Fibroblast of pulmonary artery (primary cell): ENCODE measurements around the gene DYDC1.
"Not testable (repeated sequence)": the region's sequence is repeated elsewhere in the genome, so short reads cannot be mapped to it uniquely, and the experiment has no call there.

Experiments
- DNase-seq: peaks from one replicate; pipeline ENCODE4 v3.0.0-alpha.2; 2010; ENCODE audit warnings: low read depth
- H3K4me3 ChIP-seq: replicated peaks from 2 replicates; pipeline ENCODE4 v1.5.1; 2011; ENCODE audit warnings: low read depth, mild to moderate bottlenecking, control low read depth, low read length, moderate library complexity
- CTCF ChIP-seq: IDR thresholded peaks from 2 replicates; pipeline ENCODE4 v1.5.1; 2011; ENCODE audit warnings: mild to moderate bottlenecking, control low read depth, low read length, inconsistent platforms; ENCODE audit errors: missing control alignments

DYDC1 gene

DNA sequence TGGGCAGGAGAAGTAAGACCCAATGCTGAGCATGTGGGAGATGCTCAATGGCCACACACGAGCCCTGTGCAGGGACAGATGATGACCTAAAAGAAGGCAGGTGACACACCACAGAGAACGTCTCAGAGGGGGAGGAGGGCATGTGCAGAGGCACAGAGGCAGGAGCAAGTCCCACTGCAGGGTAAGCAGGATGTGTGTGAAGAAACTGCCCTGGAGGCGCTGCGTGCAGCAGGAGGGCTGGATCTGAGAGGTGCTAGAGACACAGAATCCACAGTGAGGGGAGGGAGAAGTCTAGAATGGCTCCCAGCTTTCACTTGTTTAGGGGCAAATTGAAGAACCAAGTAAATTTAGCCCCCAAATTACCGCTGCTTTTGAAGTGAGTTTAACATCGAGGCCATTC lies 14.9 kb upstream of the DYDC1 start:
- DNase-seq = no peak
- no peak for TF ChIP-seq CTCF
- H3K4me3 ChIP-seq = no peak overlapping the region

DNA sequence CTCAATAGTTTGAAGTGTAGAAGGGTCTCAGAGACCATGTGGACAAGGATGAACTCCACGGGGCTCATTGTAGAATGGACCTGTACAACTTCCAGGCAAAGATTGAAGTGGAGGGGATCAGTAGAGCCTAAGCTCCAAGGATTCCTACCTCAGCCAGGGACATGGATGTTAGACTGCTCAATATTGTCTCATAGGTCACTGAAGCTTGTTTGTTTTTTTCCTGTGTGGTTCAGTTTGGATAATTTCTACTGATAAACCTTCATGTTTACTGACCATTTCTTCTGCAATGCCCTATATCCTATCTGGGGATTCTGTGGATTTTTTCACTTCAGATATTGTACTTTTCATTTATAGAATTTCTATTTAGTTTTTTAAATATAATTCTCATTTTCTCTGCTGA lies 9.0 kb upstream of the DYDC1 start:
- no peak for TF ChIP-seq CTCF
- DNase-seq = no peak
- no peak overlapping the region for H3K4me3 ChIP-seq

DNA sequence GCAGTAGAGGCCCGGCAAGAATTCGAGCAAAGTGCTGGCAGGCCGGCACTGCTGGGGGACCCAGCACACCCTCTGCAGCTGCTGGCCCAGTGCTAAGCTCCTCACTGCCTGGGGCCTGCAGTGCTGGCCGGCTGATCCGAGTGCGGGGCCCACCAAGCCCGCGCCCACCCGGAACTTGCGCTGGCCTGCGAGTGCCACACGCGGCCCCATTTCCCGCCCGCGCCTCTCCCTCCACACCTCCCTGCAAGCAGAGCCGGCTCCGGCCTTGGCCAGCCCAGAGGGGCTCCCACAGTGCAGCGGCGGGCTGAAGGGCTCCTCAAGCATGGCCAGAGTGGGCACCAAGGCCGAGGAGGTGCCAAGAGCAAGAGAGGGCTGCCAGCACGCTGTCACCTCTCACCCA lies 3.1 kb upstream of the DYDC1 start:
- H3K4me3 ChIP-seq = no peak overlapping the region
- no peak for TF ChIP-seq CTCF
- no peak for DNase-seq

DNA sequence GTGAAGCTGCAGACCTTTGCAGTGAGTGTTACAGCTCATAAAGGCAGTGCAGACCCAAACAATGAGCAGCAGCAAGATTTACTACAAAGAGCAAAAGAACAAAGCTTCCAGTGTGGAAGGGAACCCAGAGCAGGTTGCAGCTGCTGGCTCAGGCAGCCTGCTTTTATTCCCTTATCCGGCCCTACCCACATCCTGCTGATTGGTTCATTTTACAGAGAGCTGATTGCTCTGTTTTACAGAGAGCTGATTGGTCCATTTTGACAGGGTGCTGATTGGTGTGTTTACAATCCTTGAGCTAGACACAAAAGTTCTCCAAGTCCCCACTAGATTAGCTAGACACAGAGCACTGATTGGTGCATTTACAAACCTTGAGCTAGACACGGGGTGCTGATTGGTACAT lies 2.4 kb upstream of the DYDC1 start:
- not testable (repeated sequence) for H3K4me3 ChIP-seq, DNase-seq

DNA sequence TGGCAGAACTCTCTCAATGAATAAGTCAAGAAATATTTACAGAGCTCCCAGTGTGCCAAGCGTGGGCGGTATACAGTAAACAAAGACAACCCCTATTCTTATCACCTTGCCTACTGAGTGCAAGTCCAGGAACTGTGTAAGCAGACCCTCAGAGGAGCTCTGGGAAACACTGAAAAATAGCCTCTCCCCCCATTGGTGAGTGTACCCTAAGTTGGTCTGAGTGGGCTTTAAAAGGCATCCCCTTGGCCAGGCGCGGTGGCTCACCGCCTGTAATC lies 1.2 kb upstream of the DYDC1 start:
- DNase-seq = no peak
- H3K4me3 ChIP-seq = no peak overlapping the region
- no peak for TF ChIP-seq CTCF

DNA sequence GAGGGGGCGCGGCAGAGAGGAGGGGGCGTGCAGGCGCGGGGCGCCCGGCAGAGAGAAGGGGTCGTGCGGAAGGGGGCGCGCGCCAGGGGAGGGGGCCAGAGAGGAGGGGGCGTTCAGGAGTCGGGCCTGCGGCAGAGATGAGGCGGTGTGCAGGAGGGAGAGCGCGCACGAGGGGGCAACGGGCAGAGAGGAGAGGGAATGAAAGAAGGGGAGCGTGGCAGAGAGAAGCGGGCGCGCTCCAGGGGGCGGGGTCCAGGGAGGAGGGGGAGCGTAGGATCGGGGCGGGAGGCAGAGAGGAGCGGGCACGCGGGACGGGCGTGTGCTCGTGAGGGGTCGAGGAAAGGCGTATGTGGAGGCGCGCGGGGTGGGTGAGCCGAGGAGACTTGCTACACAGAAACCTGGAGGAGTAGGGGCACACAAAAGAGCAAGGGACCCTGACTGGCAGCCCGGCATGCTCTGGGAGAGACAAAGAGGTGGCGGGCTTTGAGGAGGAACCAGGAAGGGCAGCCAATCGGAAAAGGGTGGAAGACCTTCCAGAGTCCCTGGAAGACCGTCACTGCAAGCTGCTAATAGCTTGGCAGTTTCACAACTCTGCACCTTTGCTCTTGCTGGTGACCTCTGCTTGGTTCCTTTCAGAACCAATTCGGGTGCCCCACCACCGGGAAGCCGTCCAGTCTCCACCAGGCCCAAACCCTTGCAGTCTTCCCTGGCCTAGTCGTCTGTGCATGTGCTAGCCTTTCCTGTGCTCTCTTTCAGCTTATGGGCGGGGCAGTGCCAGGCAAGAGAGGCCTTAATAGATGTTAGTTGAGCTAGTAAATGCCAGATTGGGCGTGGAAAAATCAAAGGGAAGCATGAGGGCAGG lies 665 bp upstream of the DYDC1 start:
- no peak for DNase-seq
- TF ChIP-seq CTCF = no peak
- H3K4me3 ChIP-seq = no peak overlapping the region

- TF ChIP-seq CTCF = no peak
- H3K4me3 ChIP-seq = no peak overlapping the region
- no peak for DNase-seq
Observed at GRCh38 chr10:80351220-80351619, 5.3 kb downstream of the DYDC1 start.

DNA sequence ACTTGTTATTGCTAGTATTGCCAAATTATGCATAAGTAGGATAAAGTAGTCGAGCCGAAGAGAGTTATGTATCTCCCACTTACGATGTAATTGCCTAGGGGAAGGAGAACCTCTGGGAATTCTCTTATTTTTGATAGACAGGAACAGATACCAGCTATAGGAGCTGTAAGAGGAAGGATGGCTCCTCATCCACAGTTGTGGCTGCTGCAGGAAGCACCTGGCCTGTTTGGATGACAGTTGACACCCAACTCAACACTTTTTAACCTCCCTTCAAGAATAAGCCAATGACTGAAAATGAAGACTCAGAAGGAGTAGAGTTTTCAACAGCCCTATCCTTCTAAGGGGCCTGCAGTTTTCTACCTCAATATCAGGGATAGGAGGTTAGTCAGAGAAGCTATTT lies 6.3 kb downstream of the DYDC1 start:
- DNase-seq = no peak
- TF ChIP-seq CTCF = no peak
- H3K4me3 ChIP-seq = no peak overlapping the region
